ENCODE data around the gene ATP6V1F.
"Not testable (repeated sequence)": the region's sequence is repeated elsewhere in the genome, so short reads cannot be mapped to it uniquely, and the experiment has no call there.

The ATP6V1F gene

GRCh38 chr7:128903621-128904361, 41.1 kb downstream of the ATP6V1F start:
- no peak for DNase-seq
- no peak for ATAC-seq
- Mint-ChIP-seq H3K27me3 (peaks cover 22% of the 10 kb centered on the region), H3K36me3 (ENCODE audit: low read depth) (no peaks in the 10 kb centered on the region), H3K4me3 (no peak overlapping the region), H3K4me1 (no peaks in the 10 kb centered on the region), H3K27ac (no peak overlapping the region), H3K9me3 (no peaks in the 10 kb centered on the region)

GRCh38 chr7:128904381-128905197, 41.9 kb downstream of the ATP6V1F start:
- H3K27ac Mint-ChIP-seq: no peak overlapping the region
- DNase-seq (no peak), ATAC-seq (peak; percentile 70)
- H3K36me3 Mint-ChIP-seq (ENCODE audit: low read depth): no peaks in the 10 kb centered on the region
- no peak overlapping the region for H3K4me3 Mint-ChIP-seq
- H3K4me1 Mint-ChIP-seq: no peaks in the 10 kb centered on the region
- peaks cover 28% of the 10 kb centered on the region for H3K27me3 Mint-ChIP-seq
- no peaks in the 10 kb centered on the region for H3K9me3 Mint-ChIP-seq

DNA sequence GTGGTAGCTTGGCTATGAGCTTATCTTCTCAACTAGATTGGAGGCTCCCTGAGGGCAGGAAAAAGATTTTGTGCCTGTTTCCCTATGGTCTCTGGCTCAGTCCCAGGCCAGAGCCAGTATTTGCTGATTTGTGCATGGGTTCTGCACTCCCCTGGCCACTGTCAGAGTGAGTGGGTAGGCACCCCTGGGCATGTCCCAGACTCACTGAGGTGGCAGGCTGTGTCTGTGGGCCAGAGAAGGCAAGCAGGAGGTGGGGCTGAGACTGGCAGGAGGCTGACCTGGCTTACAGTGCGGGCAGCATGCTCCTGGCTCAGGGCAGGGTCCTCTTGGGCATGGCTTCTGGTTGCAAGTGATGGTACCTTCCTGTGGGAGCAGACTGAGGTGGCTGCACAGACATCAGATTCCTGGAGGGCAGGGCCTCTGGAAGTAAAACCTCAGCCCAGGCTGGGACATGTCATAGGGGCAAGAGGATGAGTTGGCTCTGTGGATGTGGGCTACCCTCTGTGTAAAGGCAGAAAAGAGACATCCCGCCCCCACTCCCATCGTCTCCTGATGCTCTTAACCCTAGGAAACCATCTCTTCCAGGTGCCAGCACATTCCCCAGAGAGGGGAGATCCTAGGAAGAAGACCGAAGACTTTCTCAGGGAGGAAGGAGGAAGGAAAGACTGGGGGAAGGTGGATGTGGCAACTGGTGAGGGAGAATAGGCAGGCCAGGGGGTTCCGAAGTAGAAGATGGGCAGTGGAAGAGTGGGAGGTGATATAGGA, 43.5 kb downstream of the ATP6V1F start:
- H3K27me3 Mint-ChIP-seq: peaks cover 39% of the 10 kb centered on the region
- no peaks in the 10 kb centered on the region for H3K9me3 Mint-ChIP-seq
- H3K27ac Mint-ChIP-seq: no peak overlapping the region
- H3K4me1 Mint-ChIP-seq: no peaks in the 10 kb centered on the region
- ATAC-seq (no peak), DNase-seq (no peak)
- H3K4me3 Mint-ChIP-seq: no peak overlapping the region
- no peaks in the 10 kb centered on the region for H3K36me3 Mint-ChIP-seq (ENCODE audit: low read depth)

GRCh38 chr7:128906766-128907559, 44.3 kb downstream of the ATP6V1F start:
- H3K4me1 Mint-ChIP-seq: no peaks in the 10 kb centered on the region
- H3K9me3 Mint-ChIP-seq: no peaks in the 10 kb centered on the region
- DNase-seq: no peak
- H3K27me3 Mint-ChIP-seq: peaks cover 41% of the 10 kb centered on the region
- no peak overlapping the region for H3K27ac Mint-ChIP-seq
- ATAC-seq: no peak
- H3K36me3 Mint-ChIP-seq (ENCODE audit: low read depth): no peaks in the 10 kb centered on the region
- no peak overlapping the region for H3K4me3 Mint-ChIP-seq

DNA sequence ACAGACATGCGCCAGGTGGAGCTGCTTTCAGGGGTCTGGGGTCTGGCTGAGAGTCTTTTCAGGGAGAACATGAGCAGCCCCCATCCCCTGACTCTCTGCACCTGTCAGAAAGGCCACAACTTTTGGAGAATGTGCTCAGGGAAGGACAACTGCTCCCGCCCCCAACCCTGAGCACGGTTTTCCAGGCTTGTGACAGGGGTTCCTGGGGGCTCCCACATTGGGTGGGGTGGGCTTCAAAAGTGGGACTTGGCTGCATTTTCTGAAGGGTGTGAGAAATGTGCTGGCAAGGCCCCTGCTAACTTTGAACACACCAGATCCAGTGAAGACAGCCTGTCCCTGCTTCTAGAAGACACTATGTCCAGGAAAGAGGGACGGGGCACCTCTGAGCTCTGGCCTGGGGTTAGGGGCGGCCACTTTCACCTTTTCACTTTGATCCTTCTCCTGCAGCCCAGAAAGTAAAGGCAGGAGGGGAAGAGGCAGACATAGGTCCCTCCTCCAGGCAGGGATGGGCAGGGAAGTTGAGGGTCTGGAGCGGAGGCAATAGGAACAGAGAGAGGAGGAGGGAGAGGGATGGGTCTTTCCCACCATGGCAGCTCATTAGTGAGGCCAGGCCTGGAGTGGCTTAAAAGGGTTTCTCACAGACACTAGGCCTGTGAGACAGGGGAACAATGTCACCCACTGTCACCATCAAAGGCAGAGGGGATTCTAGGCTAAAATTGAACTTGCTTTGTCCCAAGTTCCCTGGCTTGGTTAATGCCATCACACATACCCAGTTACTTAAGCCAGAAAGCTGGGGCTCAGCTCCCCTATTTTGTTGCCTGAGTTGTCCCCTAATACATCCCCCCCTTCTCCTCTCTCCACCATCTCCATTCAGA, 46.3 kb downstream of the ATP6V1F start:
- Mint-ChIP-seq H3K9me3 (no peaks in the 10 kb centered on the region), H3K36me3 (ENCODE audit: low read depth) (no peaks in the 10 kb centered on the region), H3K27me3 (peaks cover 39% of the 10 kb centered on the region), H3K27ac (no peak overlapping the region), H3K4me3 (no peak overlapping the region), H3K4me1 (no peaks in the 10 kb centered on the region)
- ATAC-seq (no peak), DNase-seq (no peak)

DNA sequence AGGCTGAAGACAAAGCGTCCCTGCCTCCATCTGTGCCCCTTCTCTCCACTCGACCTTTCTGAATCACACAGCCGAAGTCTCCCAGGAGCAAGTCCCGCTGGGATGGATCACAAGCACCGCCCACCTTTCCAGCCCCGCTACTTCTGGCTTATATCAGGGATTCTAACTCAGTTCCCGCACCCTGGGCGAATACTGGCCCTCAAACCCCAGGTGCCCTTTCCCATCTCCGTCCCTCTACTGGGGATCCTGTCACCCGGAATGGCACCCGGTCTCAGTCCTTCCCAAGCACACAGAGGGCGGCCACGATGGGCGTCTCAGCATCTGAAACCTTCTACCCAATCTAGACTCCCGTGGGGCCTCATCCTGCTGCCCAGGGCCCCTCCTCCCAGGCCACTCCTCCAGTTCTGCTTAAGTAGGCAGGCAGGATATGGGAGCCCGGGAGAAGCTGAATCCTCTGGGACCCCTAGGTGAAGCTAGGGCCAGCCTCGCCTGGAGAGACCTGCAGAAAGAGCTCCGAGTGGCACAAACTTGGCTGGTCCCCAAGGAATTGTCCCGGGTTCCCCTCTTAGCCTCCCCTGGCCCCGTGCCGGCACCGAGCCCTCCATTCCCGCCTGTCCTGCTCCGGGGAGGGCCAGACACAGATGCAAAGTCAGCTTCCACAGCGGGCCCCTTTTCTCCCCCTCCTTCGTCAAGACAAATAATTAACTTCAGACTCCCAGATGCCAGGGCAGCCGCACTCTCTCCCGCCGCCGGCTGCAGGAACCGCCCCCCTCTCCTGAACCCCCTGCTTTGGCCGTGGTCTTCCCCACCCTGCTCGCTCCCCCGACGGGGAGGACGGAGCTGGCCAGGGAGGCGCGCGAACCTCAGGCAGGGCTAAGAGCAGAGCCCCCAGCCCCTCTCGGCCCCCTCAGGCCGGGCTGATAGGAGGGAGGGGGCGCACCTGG, 47.2 kb downstream of the ATP6V1F start:
- peaks cover 5% of the 10 kb centered on the region for H3K4me1 Mint-ChIP-seq
- ATAC-seq: no peak
- DNase-seq: no peak
- H3K9me3 Mint-ChIP-seq: no peaks in the 10 kb centered on the region
- no peaks in the 10 kb centered on the region for H3K36me3 Mint-ChIP-seq (ENCODE audit: low read depth)
- H3K27ac Mint-ChIP-seq: no peak overlapping the region
- H3K27me3 Mint-ChIP-seq: peaks cover 43% of the 10 kb centered on the region
- no peak overlapping the region for H3K4me3 Mint-ChIP-seq

GRCh38 chr7:128910569-128910945, 47.9 kb downstream of the ATP6V1F start, which contains the start of gene KCP:
Gene KCP, minus strand, starts transcription at chr7:128910709. Its CDS starts 33 bp downstream, at chr7:128910676.
- Mint-ChIP-seq H3K36me3 (ENCODE audit: low read depth) (no peaks in the 10 kb centered on the region), H3K4me1 (peaks cover 8% of the 10 kb centered on the region), H3K4me3 (no peak within 1 kb of the TSS), H3K27ac (no peak within 1 kb of the TSS), H3K27me3 (peaks cover 47% of the 10 kb centered on the region), H3K9me3 (no peaks in the 10 kb centered on the region)
- DNase-seq: no peak
- ATAC-seq: no peak

- H3K27ac Mint-ChIP-seq: no peak overlapping the region
These were observed 48.9 kb downstream of the ATP6V1F start for GRCh38 chr7:128911423-128912031.

DNA sequence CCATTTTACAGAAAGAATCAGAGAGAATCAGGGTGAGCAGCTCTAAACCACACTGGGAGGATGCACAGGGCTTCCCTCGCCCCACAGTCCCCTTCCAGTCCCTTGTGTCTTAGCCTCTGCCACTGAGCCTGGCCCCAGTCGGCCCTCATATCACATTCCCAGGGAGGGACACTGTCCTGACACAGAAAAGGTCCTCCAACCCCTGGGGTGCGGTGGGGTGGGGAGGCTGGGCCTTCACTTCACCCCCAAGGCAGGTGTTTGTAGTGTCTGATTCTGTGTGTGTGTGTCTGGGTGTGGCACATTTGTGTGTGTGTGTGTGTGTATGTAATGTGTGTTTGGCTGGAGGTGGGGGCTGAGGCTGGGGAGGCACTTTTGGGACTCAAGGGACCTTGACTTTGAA, 49.6 kb downstream of the ATP6V1F start:
- DNase-seq: no peak
- Mint-ChIP-seq H3K9me3 (no peaks in the 10 kb centered on the region), H3K4me1 (peaks cover 9% of the 10 kb centered on the region), H3K27me3 (peaks cover 48% of the 10 kb centered on the region), H3K4me3 (no peak overlapping the region), H3K27ac (no peak overlapping the region), H3K36me3 (ENCODE audit: low read depth) (no peaks in the 10 kb centered on the region)
- no peak for ATAC-seq

More at GRCh38 chr7:128911423-128912031, 48.9 kb downstream of the ATP6V1F start:
- ATAC-seq (no peak), DNase-seq (no peak)
- H3K36me3 Mint-ChIP-seq (ENCODE audit: low read depth): no peaks in the 10 kb centered on the region
- peaks cover 47% of the 10 kb centered on the region for H3K27me3 Mint-ChIP-seq
- no peaks in the 10 kb centered on the region for H3K9me3 Mint-ChIP-seq
- no peak overlapping the region for H3K4me3 Mint-ChIP-seq
- H3K4me1 Mint-ChIP-seq: peaks cover 9% of the 10 kb centered on the region

- H3K9me3 Mint-ChIP-seq; H3K27ac Mint-ChIP-seq; DNase-seq; ATAC-seq; H3K4me1 Mint-ChIP-seq; H3K36me3 Mint-ChIP-seq (ENCODE audit: low read depth); H3K4me3 Mint-ChIP-seq: not testable (repeated sequence)
- H3K27me3 Mint-ChIP-seq: peaks cover 43% of the 10 kb centered on the region
These were observed 50.2 kb downstream of the ATP6V1F start for GRCh38 chr7:128912709-128913495.

GRCh38 chr7:128913870-128914565, 51.4 kb downstream of the ATP6V1F start:
- H3K4me3 Mint-ChIP-seq: no peak overlapping the region
- no peak overlapping the region for H3K27ac Mint-ChIP-seq
- no peaks in the 10 kb centered on the region for H3K9me3 Mint-ChIP-seq
- peaks cover 35% of the 10 kb centered on the region for H3K27me3 Mint-ChIP-seq
- ATAC-seq: no peak
- no peak for DNase-seq
- H3K4me1 Mint-ChIP-seq: peaks cover 9% of the 10 kb centered on the region
- H3K36me3 Mint-ChIP-seq (ENCODE audit: low read depth): no peaks in the 10 kb centered on the region

Measured in activated naive CD8-positive, alpha-beta T cell treated with anti-CD3 and anti-CD28 coated beads, Interleukin-2, amount 50 U/mL, for 24 hours (primary cell).